ENCODE measurements around the gene AK8. TPM values are rescaled to one million over a fixed set of nuclear protein-coding genes. Genes with fewer than 3 reads are reported as not detected.

AK8 gene
- total and polyA plus RNA-seq, 2 experiments from 2014 or later, result 0.70 to 0.83 TPM

DNA sequence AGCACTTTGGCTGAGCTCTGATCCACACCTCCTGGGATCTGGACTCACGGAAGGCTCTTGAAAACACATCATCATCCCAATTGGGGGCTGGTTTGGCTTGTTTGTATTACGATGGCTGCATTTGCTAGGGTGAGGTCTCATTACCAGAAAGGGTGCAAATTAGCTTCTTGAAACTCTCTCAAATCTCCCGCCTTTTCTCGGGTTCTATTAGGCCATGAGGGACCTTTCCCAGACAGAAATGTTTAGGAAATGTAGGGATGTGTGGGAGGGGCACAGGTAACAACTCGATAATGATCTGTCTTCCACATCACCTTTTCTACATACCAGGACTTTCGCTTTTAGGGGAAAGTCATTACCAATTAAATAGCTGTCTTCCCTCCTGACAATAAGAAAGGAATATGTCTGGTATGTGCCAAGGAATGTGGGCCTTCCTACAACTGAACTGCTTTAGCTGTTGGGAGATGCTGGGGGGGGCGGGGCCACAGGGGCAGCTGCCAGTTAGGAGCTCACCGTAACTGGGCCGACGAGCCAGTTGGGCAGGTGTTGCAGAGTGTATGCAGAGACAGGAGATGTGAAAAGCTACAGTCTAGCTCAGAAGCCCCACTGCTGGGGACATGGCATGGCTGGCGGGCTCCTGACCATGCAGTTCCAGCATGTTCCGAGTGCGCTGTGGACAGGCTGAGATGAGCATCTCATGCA is 71.2 kb downstream of the AK8 start:
- Histone ChIP-seq H3K9me3 (ENCODE audit: low read depth) (no peaks in the 10 kb centered on the region), H3K36me3 (no peaks in the 10 kb centered on the region), H3K27ac (no peak overlapping the region), H3K27me3 (peaks cover 4% of the 10 kb centered on the region), H3K4me3 (no peak overlapping the region), H3K4me1 (ENCODE audit: low read depth) (no peaks in the 10 kb centered on the region)
- peak in 1 of 2 donors; percentile 42 for DNase-seq (ENCODE audit: low read depth in 1 of 2, low spot score in 1 of 2)
- no peak for TF ChIP-seq CTCF (IDR thresholded peaks at IDR 0.05; ENCODE audit: low read depth, low read length)

DNA sequence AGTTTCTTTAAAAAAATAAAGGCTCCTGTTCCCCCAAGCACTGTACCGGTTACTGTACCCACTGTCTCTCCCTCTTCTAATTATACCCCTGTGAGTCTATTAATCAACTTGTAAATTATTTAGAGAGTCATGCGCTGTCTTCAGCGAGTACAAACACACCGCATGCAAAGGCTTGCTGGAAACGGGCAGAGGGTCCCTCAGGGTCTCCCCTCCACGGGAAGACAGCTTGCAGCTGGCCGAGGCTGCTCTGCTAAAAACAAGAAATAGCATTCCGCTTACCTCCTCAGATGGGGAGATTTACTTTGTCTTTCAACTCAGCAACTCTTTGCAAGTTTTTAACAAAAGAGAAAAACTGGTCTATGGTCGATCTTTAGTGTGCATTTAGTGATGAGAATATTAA is 71.8 kb downstream of the AK8 start:
- no peaks in the 10 kb centered on the region for H3K36me3 ChIP-seq
- no peaks in the 10 kb centered on the region for H3K4me1 ChIP-seq (ENCODE audit: low read depth)
- no peak overlapping the region for H3K4me3 ChIP-seq
- H3K27ac ChIP-seq, result no peak overlapping the region
- DNase-seq (ENCODE audit: low read depth in 1 of 2, low spot score in 1 of 2), result no peak
- no peak for TF ChIP-seq CTCF (IDR thresholded peaks at IDR 0.05; ENCODE audit: low read depth, low read length)
- no peaks in the 10 kb centered on the region for H3K9me3 ChIP-seq (ENCODE audit: low read depth)
- H3K27me3 ChIP-seq, result peaks cover 3% of the 10 kb centered on the region

GRCh38 chr9:132804576-132805295 is 73.3 kb downstream of the AK8 start:
- Histone ChIP-seq H3K27ac (no peak overlapping the region), H3K4me1 (ENCODE audit: low read depth) (no peaks in the 10 kb centered on the region), H3K36me3 (no peaks in the 10 kb centered on the region), H3K27me3 (no peaks in the 10 kb centered on the region), H3K4me3 (no peak overlapping the region), H3K9me3 (ENCODE audit: low read depth) (no peaks in the 10 kb centered on the region)
- TF ChIP-seq CTCF (IDR thresholded peaks at IDR 0.05; ENCODE audit: low read depth, low read length), result no peak
- DNase-seq (ENCODE audit: low read depth in 1 of 2, low spot score in 1 of 2), result no peak

DNA sequence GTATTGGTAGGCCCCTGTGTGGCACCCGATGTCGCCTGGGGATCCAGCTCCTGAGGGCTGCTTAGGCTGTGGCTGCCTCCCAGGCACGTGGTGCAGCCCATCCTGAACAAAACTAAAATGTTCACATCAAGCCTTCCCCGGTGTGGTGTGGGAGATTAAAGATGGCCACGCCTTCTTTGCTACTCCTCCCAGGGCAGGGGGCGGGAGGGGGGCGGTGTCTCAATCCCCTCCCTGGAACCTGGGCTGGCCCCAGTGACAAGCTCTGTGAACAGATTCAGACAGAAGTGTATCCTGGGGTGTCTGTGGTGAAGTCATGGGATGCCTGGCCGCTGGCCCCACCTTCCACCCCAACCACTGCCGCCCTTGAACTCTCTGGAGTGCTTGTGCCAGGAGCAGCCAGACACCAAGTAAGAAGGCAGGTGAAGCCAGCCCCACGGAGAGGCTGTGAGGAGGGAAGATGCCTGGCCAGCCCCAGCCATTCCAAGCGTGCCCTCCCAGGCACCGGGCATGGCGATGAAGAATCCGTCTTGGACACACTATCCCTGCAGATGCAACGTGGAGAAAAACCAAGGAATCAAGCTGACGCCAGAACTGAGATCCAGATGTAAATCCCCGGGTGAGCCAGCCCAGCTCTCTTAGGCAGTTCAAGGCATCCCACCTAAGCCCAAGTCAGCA is 75.8 kb downstream of the AK8 start:
- no peak overlapping the region for H3K27ac ChIP-seq
- no peak for TF ChIP-seq CTCF (IDR thresholded peaks at IDR 0.05; ENCODE audit: low read depth, low read length)
- H3K4me3 ChIP-seq, result no peak overlapping the region
- peaks cover 9% of the 10 kb centered on the region for H3K27me3 ChIP-seq
- H3K4me1 ChIP-seq (ENCODE audit: low read depth), result no peaks in the 10 kb centered on the region
- no peaks in the 10 kb centered on the region for H3K36me3 ChIP-seq
- no peaks in the 10 kb centered on the region for H3K9me3 ChIP-seq (ENCODE audit: low read depth)
- DNase-seq (ENCODE audit: low read depth in 1 of 2, low spot score in 1 of 2), result no peak

DNA sequence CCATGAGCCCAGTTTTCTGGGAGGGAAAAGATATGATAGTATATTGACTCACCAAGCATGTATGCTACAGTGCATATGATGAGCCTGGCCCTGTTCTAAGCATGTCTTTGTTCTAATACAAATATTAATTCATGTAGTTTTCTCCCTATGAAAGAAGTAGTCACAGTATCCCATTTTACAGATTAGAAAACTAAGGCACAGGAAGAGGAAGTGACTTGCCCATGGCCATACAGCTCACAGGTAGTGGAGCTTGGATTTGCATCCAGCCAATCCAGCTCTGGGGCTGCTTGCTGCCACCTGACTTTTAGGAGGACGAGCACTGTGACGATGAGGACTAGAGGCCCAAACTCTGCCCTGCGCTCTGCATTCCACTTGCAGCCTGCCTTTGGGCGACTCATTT is 76.4 kb downstream of the AK8 start:
- Histone ChIP-seq H3K36me3 (no peaks in the 10 kb centered on the region), H3K27ac (no peak overlapping the region), H3K27me3 (peaks cover 15% of the 10 kb centered on the region), H3K4me3 (no peak overlapping the region), H3K9me3 (ENCODE audit: low read depth) (no peaks in the 10 kb centered on the region), H3K4me1 (ENCODE audit: low read depth) (no peaks in the 10 kb centered on the region)
- DNase-seq (ENCODE audit: low read depth in 1 of 2, low spot score in 1 of 2), result no peak
- no peak for TF ChIP-seq CTCF (IDR thresholded peaks at IDR 0.05; ENCODE audit: low read depth, low read length)
